PFSK-1 (cell line): ENCODE results near the gene KDM4C.

ENCODE experiments used
- FOXP2 ChIP-seq: optimal IDR thresholded peaks from 2 replicates; pipeline ENCODE3; 2011; ENCODE audit warnings: borderline replicate concordance, control low read depth, inconsistent platforms; ENCODE audit not compliant: insufficient read depth; ENCODE audit errors: extremely low read length, extremely low read depth
- POLR2AphosphoS5 ChIP-seq: IDR thresholded peaks from 2 replicates; pipeline ENCODE4 v1.6.1; 2012; ENCODE audit warnings: low read depth, mild to moderate bottlenecking, control low read depth, low read length, moderate library complexity
- REST ChIP-seq, 2 experiments: IDR thresholded peaks; 2 replicates each; pipeline versions ENCODE4 v1.6.1 to v1.8.0; 2011 to 2012; ENCODE audit warnings: low read depth in 2 of 2, low read length in 2 of 2, control low read depth in 1 of 2, inconsistent platforms in 1 of 2, mild to moderate bottlenecking in 1 of 2, moderate library complexity in 1 of 2; ENCODE audit not compliant: insufficient read depth in 1 of 2
- SIN3A ChIP-seq: IDR thresholded peaks from 2 replicates; pipeline ENCODE4 v1.6.1; 2012; ENCODE audit warnings: mild to moderate bottlenecking, low read length, moderate library complexity, borderline replicate concordance; ENCODE audit not compliant: insufficient read depth
- TAF1 ChIP-seq: IDR thresholded peaks from 2 replicates; pipeline ENCODE4 v1.6.1; 2012; ENCODE audit warnings: low read length, control low read depth, borderline replicate concordance; ENCODE audit not compliant: insufficient read depth

Gene KDM4C

GRCh38 chr9:7093040-7093439 is 335.3 kb downstream of the KDM4C start:
- TF ChIP-seq POLR2AphosphoS5 (no peak), REST (IDR thresholded peaks at IDR 0.05; ENCODE audit: insufficient read depth in 1 of 2, low read depth in 2 of 2, low read length in 2 of 2) (no peak), FOXP2 (no peak), SIN3A (no peak), TAF1 (no peak)

- no peak for TF ChIP-seq POLR2AphosphoS5
- no peak for TF ChIP-seq FOXP2
- TF ChIP-seq REST (IDR thresholded peaks at IDR 0.05; ENCODE audit: insufficient read depth in 1 of 2, low read depth in 2 of 2, low read length in 2 of 2) = no peak
- no peak for TF ChIP-seq SIN3A
- no peak for TF ChIP-seq TAF1
Measured at GRCh38 chr9:7094052-7094451, 336.3 kb downstream of the KDM4C start.

- TF ChIP-seq REST (IDR thresholded peaks at IDR 0.05; ENCODE audit: insufficient read depth in 1 of 2, low read depth in 2 of 2, low read length in 2 of 2) (no peak), TAF1 (no peak), SIN3A (no peak), POLR2AphosphoS5 (no peak), FOXP2 (no peak)
Measured at GRCh38 chr9:7094576-7094975, 336.8 kb downstream of the KDM4C start.

- TF ChIP-seq SIN3A (no peak), REST (IDR thresholded peaks at IDR 0.05; ENCODE audit: insufficient read depth in 1 of 2, low read depth in 2 of 2, low read length in 2 of 2) (no peak), POLR2AphosphoS5 (no peak), TAF1 (no peak)
Measured at GRCh38 chr9:7095058-7095457, 337.3 kb downstream of the KDM4C start.

- TF ChIP-seq POLR2AphosphoS5 (no peak), SIN3A (no peak), TAF1 (no peak), FOXP2 (no peak), REST (IDR thresholded peaks at IDR 0.05; ENCODE audit: insufficient read depth in 1 of 2, low read depth in 2 of 2, low read length in 2 of 2) (no peak)
Measured at GRCh38 chr9:7097040-7097715, 339.4 kb downstream of the KDM4C start.
